Skeletal muscle satellite cell (primary cell): ENCODE data around the gene MYADML2.
"Not testable (repeated sequence)": the region's sequence is repeated elsewhere in the genome, so short reads cannot be mapped to it uniquely, and the experiment has no call there.

Experiments used
- H3K27me3 ChIP-seq: 2 replicates; pipeline ENCODE4 v1.7.0; 2013; ENCODE audit warnings: low read length; ENCODE audit not compliant: control insufficient read depth, insufficient read depth
- H3K36me3 ChIP-seq: 2 replicates; pipeline ENCODE4 v1.7.0; 2013; ENCODE audit warnings: mild to moderate bottlenecking, control low read depth, low read length; ENCODE audit not compliant: insufficient read depth
- H3K4me1 ChIP-seq: 2 replicates; pipeline ENCODE4 v1.7.0; 2013; ENCODE audit warnings: low read length; ENCODE audit not compliant: control insufficient read depth, insufficient read depth
- H3K4me2 ChIP-seq: 2 replicates; pipeline ENCODE4 v1.7.0; 2013; ENCODE audit warnings: mild to moderate bottlenecking, low read length
- H3K4me3 ChIP-seq: 2 replicates; pipeline ENCODE4 v1.7.0; 2013; ENCODE audit warnings: low read length
- H3K9ac ChIP-seq: 2 replicates; pipeline ENCODE4 v1.7.0; 2013; ENCODE audit warnings: mild to moderate bottlenecking, low read depth, low read length, moderate library complexity
- H3K9me3 ChIP-seq: replicated peaks from 2 replicates; pipeline ENCODE4 v1.7.0; 2013; ENCODE audit warnings: mild to moderate bottlenecking, control low read depth, low read length

The MYADML2 gene

DNA sequence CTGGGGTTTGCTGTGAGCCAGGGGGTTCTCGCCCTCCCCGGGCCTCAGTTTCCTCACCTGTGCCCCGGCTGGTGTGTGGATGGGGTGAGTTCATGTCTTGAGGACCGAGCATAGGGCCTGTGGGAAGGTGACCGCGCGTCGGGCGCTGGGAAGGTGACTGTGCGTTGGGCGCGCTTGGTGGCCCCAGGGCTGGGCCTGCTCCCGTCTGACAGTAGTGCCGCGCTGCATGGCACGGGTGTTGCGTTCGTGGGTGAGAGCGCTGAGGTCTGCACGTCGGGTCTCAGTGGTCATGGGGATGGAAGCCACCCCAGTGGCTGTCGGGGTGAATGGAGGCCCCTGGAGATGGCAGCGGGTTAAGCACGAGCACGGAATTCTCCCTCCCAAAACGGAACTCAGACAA lies 39.6 kb upstream of the MYADML2 start:
- Histone ChIP-seq H3K4me2 (no peak overlapping the region), H3K4me1 (peaks cover 5% of the 10 kb centered on the region), H3K36me3 (peaks cover 22% of the 10 kb centered on the region), H3K9ac (no peak overlapping the region), H3K9me3 (no peaks in the 10 kb centered on the region), H3K27me3 (no peaks in the 10 kb centered on the region), H3K4me3 (no peak overlapping the region)

DNA sequence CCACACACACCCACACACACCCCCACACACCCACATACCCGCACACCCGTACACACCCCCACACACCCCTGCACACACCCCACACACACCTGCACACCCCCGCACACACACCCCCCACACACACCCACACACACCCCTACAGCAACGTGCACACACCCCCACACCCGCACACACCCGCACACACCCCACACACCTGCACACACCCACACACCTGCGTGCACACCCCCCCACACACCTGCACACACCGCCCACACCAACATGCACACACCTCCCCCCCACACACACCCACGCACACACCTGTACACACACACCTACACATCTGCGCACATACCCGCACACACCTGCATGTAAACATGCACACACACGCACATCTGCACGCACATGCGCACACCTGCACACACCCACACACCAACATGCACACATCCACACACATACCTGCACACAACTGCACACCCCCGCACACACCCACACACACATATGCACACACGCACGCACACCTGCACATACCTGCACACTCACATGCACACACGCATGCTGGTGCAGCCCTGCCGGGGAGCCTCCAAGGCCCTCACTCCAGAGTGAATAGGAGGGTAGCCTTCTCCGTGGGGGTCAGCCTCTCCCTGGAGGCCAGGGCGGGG lies 37.9 kb upstream of the MYADML2 start:
- H3K36me3 ChIP-seq, result peaks cover 24% of the 10 kb centered on the region
- no peaks in the 10 kb centered on the region for H3K4me1 ChIP-seq
- no peaks in the 10 kb centered on the region for H3K27me3 ChIP-seq
- no peaks in the 10 kb centered on the region for H3K9me3 ChIP-seq
- no peak overlapping the region for H3K9ac ChIP-seq
- H3K4me2 ChIP-seq, result no peak overlapping the region
- no peak overlapping the region for H3K4me3 ChIP-seq

DNA sequence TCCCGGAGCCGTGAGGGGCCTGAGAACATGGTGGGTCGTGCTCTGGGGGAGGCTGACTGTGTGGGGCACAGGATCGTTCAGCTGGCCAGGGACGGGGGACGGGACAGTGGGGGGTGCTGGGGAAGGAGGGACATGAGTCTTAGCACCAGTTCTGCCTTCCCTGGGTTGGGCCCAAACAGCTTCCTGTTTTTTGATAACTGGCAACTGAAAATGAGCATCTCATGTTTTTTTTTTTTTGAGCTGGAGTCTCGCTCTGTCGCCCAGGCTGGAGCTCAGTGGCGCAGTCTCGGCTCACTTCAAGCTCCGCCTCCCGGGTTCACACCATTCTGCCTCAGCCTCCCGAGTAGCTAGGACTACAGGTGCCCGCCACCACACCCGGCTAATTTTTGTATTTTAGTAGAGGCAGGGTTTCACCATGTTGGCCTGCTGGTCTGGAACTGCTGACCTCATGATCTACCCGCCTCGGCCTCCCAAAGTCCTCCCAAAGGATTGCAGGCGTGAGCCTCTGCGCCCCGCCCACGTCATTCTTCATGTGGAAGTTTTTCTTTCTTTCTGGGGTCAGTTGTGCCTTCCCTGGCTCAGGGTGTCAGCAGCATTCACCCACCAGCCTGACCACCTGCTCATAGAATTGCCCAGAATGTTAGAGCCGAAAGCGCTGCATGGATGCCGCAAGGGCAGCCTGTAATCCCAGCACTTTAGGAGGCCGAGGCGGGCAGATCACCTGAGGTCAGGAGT lies 36.8 kb upstream of the MYADML2 start:
- H3K4me2 ChIP-seq, result no peak overlapping the region
- no peaks in the 10 kb centered on the region for H3K9me3 ChIP-seq
- H3K4me3 ChIP-seq, result no peak overlapping the region
- peaks cover under 1% of the 10 kb centered on the region for H3K4me1 ChIP-seq
- no peak overlapping the region for H3K9ac ChIP-seq
- H3K36me3 ChIP-seq, result peaks cover 24% of the 10 kb centered on the region
- H3K27me3 ChIP-seq, result no peaks in the 10 kb centered on the region

- Histone ChIP-seq H3K36me3 (peaks cover 24% of the 10 kb centered on the region), H3K9me3 (no peaks in the 10 kb centered on the region), H3K4me2 (no peak overlapping the region), H3K4me3 (no peak overlapping the region), H3K27me3 (no peaks in the 10 kb centered on the region), H3K9ac (no peak overlapping the region), H3K4me1 (peaks cover 5% of the 10 kb centered on the region)
Observed at GRCh38 chr17:81983011-81983638, 36.1 kb upstream of the MYADML2 start.

DNA sequence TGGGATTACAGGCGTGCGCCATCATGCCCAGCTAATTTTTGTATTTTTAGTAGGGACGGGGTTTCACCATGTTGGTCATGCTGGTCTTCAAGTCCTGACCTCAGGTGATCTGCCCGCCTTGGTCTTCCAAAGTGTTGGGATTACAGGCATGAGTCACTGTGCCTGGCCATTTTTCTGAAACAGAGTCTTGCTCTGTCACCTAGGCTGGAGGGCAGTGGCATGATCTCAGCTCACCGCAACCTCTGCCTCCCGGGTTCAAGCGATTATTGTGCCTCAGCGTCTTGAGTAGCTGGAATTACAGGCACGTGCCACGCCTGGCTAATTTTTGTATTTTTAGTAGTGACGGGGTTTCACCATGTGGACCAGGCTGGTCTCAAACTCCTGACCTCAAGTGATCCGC lies 34.5 kb upstream of the MYADML2 start:
- peaks cover 22% of the 10 kb centered on the region for H3K36me3 ChIP-seq
- not testable (repeated sequence) for H3K27me3 ChIP-seq, H3K9ac ChIP-seq, H3K9me3 ChIP-seq, H3K4me3 ChIP-seq, H3K4me2 ChIP-seq
- peaks cover 11% of the 10 kb centered on the region for H3K4me1 ChIP-seq

- H3K9ac ChIP-seq, result no peak overlapping the region
- peaks cover 13% of the 10 kb centered on the region for H3K4me1 ChIP-seq
- H3K36me3 ChIP-seq, result peaks cover 20% of the 10 kb centered on the region
Observed at GRCh38 chr17:81980707-81981343, 33.8 kb upstream of the MYADML2 start.

DNA sequence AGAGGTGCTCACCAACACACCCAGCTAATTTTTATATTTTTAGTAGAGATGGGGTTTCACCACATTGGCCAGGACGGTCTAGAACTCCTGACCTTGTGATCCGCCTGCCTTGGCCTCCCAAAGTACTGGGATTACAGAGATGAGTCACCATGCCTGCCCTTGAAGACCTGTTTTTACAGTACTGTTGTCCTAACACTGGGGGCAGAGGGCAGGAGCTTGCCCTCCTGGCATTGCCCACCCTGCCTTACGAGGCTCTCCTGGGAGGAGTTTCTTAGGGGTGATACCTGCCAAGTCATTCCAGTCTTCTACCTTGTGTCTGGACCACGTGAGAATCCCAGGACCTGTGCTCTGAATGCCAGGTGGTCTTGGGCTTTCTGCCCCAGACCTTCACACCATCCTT lies 33.1 kb upstream of the MYADML2 start:
- no peak overlapping the region for H3K9ac ChIP-seq
- no peak overlapping the region for H3K4me3 ChIP-seq
- H3K4me2 ChIP-seq, result no peak overlapping the region
- peaks cover 14% of the 10 kb centered on the region for H3K36me3 ChIP-seq
- peaks cover 13% of the 10 kb centered on the region for H3K4me1 ChIP-seq
- H3K27me3 ChIP-seq, result no peaks in the 10 kb centered on the region
- H3K9me3 ChIP-seq, result no peaks in the 10 kb centered on the region

More at GRCh38 chr17:81980707-81981343, 33.8 kb upstream of the MYADML2 start:
- no peak overlapping the region for H3K4me2 ChIP-seq
- H3K4me3 ChIP-seq, result no peak overlapping the region
- no peaks in the 10 kb centered on the region for H3K9me3 ChIP-seq
- no peaks in the 10 kb centered on the region for H3K27me3 ChIP-seq

GRCh38 chr17:81978524-81979298 lies 31.7 kb upstream of the MYADML2 start:
- no peaks in the 10 kb centered on the region for H3K27me3 ChIP-seq
- peaks cover 7% of the 10 kb centered on the region for H3K36me3 ChIP-seq
- peak overlapping the region; percentile 54 for H3K4me3 ChIP-seq
- peaks cover 13% of the 10 kb centered on the region for H3K4me1 ChIP-seq
- H3K9ac ChIP-seq, result peak overlapping the region; percentile 93
- peak overlapping the region; percentile 94 for H3K4me2 ChIP-seq
- no peaks in the 10 kb centered on the region for H3K9me3 ChIP-seq

DNA sequence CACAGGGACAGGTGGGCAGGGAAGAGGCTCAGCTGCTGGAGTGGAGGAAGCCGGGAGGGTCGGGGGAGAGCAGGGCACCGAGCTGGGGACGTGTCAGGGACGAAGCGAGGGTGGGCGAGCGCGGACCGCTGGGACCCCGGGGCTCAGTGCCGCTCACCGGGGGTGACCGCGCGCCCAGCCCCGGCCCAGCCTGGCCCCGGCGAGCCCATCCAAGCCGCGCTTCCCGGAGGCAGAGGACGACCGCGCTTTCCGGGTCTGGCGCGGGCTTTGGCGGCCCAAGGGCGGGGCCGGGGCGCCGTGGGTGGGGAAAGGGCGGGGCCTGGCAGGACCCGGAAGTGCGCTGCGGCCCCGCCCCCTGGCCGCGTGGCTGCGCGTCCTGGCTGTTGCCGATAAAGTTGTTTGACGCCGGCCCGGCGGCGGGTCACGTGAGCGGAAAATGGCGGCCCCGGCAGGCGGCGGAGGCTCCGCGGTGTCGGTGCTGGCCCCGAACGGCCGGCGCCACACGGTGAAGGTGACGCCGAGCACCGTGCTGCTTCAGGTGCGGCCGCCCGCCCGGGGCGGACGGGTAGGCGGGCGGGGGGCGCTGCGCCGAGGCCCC lies 30.3 kb upstream of the MYADML2 start, which contains the start of gene ASPSCR1:
ASPSCR1 (plus strand) TSS at position 419 of the 598 bp plus-strand sequence; CDS start at position 437, 18 bp downstream.
- H3K4me1 ChIP-seq, result peaks cover 13% of the 10 kb centered on the region
- H3K9ac ChIP-seq, result peak within 1 kb of the TSS; percentile 93
- peak within 1 kb of the TSS; percentile 94 for H3K4me2 ChIP-seq
- no peaks in the 10 kb centered on the region for H3K27me3 ChIP-seq
- peak within 1 kb of the TSS; percentile 93 for H3K4me3 ChIP-seq
- H3K36me3 ChIP-seq, result peaks cover 7% of the 10 kb centered on the region
- H3K9me3 ChIP-seq, result peaks cover 8% of the 10 kb centered on the region

- Histone ChIP-seq H3K4me2 (peak overlapping the region; percentile 94), H3K4me3 (peak overlapping the region; percentile 93), H3K27me3 (no peaks in the 10 kb centered on the region), H3K4me1 (peaks cover 13% of the 10 kb centered on the region), H3K9ac (peak overlapping the region; percentile 93), H3K36me3 (peaks cover 7% of the 10 kb centered on the region), H3K9me3 (peaks cover 8% of the 10 kb centered on the region)
Observed at GRCh38 chr17:81976332-81977210, 29.5 kb upstream of the MYADML2 start.
